GM18517 (cell line): ENCODE measurements around the gene DLG3.

Experiments
- ATAC-seq: cut with Tn5 transposase; IDR thresholded peaks from one replicate; pipeline ENCODE4 v1.9.1; 2021; ENCODE audit warnings: mild to moderate bottlenecking, moderate library complexity; ENCODE audit not compliant: unreplicated experiment

DLG3 gene

GRCh38 chrX:70437011-70437410, 7.6 kb upstream of the DLG3 start:
- no peak for ATAC-seq

GRCh38 chrX:70437921-70438665, 6.5 kb upstream of the DLG3 start:
- ATAC-seq, result no peak

GRCh38 chrX:70439016-70439415, 5.6 kb upstream of the DLG3 start:
- no peak for ATAC-seq

- no peak for ATAC-seq
Observed at GRCh38 chrX:70442224-70442623, 2.4 kb upstream of the DLG3 start.

GRCh38 chrX:70444946-70445656, 466 bp downstream of the DLG3 start:
- no peak for ATAC-seq

- ATAC-seq, result no peak
Observed at GRCh38 chrX:70445951-70446350, 1.3 kb downstream of the DLG3 start.

GRCh38 chrX:70446380-70447350, 2.0 kb downstream of the DLG3 start:
- no peak for ATAC-seq

GRCh38 chrX:70449457-70449966, 4.9 kb downstream of the DLG3 start:
- ATAC-seq, result no peak

- no peak for ATAC-seq
Observed at GRCh38 chrX:70452143-70452733, 7.6 kb downstream of the DLG3 start.

- no peak for ATAC-seq
Observed at GRCh38 chrX:70453024-70453618, 8.5 kb downstream of the DLG3 start.

- ATAC-seq, result peak; percentile 45
Observed at GRCh38 chrX:70454441-70455365, 10.1 kb downstream of the DLG3 start.

- no peak for ATAC-seq
Observed at GRCh38 chrX:70455366-70456202, 10.9 kb downstream of the DLG3 start.

- no peak for ATAC-seq
Observed at GRCh38 chrX:70456256-70456655, 11.6 kb downstream of the DLG3 start.

GRCh38 chrX:70461026-70461425, 16.4 kb downstream of the DLG3 start:
- ATAC-seq, result no peak

- ATAC-seq, result no peak
Observed at GRCh38 chrX:70464051-70464450, 19.4 kb downstream of the DLG3 start.

- ATAC-seq, result no peak
Observed at GRCh38 chrX:70466968-70467367, 22.3 kb downstream of the DLG3 start.

GRCh38 chrX:70468709-70469108, 24.1 kb downstream of the DLG3 start:
- ATAC-seq, result no peak

GRCh38 chrX:70470850-70471289, 26.2 kb downstream of the DLG3 start:
- peak; percentile 57 for ATAC-seq
